IMR-90 (cell line): Measurements from ENCODE around the gene TEC. TPM values are rescaled to one million over a fixed set of nuclear protein-coding genes. Genes with fewer than 3 reads are reported as not detected.

Experiments
- ATAC-seq: fragments of 200-7000 bp; cut with Tn5 transposase; 2 replicates; pipeline ENCODE4 v1.9.1; 2020; ENCODE audit warnings: low read depth, mild to moderate bottlenecking, moderate library complexity
- BruUV-seq: library from RNA; stranded (reverse); fragments of 400-500 nt; replicated peaks from 2 replicates; lab custom pipeline; 2021; lab: Mats Ljungman, UMichigan
- CTCF ChIA-PET: fragments of 300-600 bp; formaldehyde crosslinking; extraction: SDS; loops from one replicate; lab custom pipeline; 2021; ENCODE audit warnings: antibody characterized with exemption; lab: Yijun Ruan, JAX
- POLR2A ChIA-PET: fragments of 300-600 bp; sonication (Branson Sonifier 250); formaldehyde crosslinking; loops from one replicate; lab custom pipeline; 2022; ENCODE audit warnings: antibody characterized with exemption; ENCODE audit not compliant: unreplicated experiment; lab: Charles Lee
- DNase-seq: peaks from one replicate; pipeline ENCODE4 v3.0.0; 2013
- H2AFZ ChIP-seq: replicated peaks from 2 replicates; pipeline ENCODE3; 2013; ENCODE audit warnings: low read length, mild to moderate bottlenecking; ENCODE audit not compliant: poor library complexity
- H2AK5ac ChIP-seq: 2 replicates; pipeline ENCODE4 v1.6.1; 2013; ENCODE audit warnings: low read depth, low read length, inconsistent platforms
- H2AK9ac ChIP-seq: replicated peaks from 2 replicates; pipeline ENCODE3; 2013; ENCODE audit warnings: mild to moderate bottlenecking, low read depth, low read length, moderate library complexity; ENCODE audit not compliant: poor library complexity
- H2BK120ac ChIP-seq: 2 replicates; pipeline ENCODE4 v1.6.1; 2013; ENCODE audit warnings: low read depth, low read length, inconsistent platforms
- H2BK15ac ChIP-seq: 3 replicates; pipeline ENCODE4 v1.6.1; 2013; ENCODE audit warnings: low read depth, low read length, inconsistent platforms
- H2BK20ac ChIP-seq: 2 replicates; pipeline ENCODE4 v1.6.1; 2013; ENCODE audit warnings: low read depth, mild to moderate bottlenecking, inconsistent platforms, low read length, moderate library complexity
- H2BK5ac ChIP-seq: 2 replicates; pipeline ENCODE4 v1.6.1; 2013; ENCODE audit warnings: mild to moderate bottlenecking, low read depth, low read length, inconsistent platforms; ENCODE audit not compliant: poor library complexity, severe bottlenecking
- H3K14ac ChIP-seq: replicated peaks from 2 replicates; pipeline ENCODE4 v1.6.1; 2013; ENCODE audit warnings: low read depth, low read length, inconsistent platforms
- H3K18ac ChIP-seq: 2 replicates; pipeline ENCODE4 v1.6.1; 2013; ENCODE audit warnings: low read depth, low read length, control low read depth
- H3K23ac ChIP-seq: 2 replicates; pipeline ENCODE4 v1.6.1; 2013; ENCODE audit warnings: low read depth, low read length, inconsistent platforms
- H3K27ac ChIP-seq: 2 replicates; pipeline ENCODE4 v1.5.1; 2013; ENCODE audit warnings: mild to moderate bottlenecking, control low read depth, low read length; ENCODE audit not compliant: insufficient read depth
- H3K27me3 ChIP-seq: 2 replicates; pipeline ENCODE4 v1.6.1; 2013; ENCODE audit warnings: low read length; ENCODE audit not compliant: control insufficient read depth, insufficient read depth
- H3K36me3 ChIP-seq: 2 replicates; pipeline ENCODE4 v1.6.1; 2013; ENCODE audit warnings: low read length, mixed read lengths; ENCODE audit not compliant: control insufficient read depth, insufficient read depth
- H3K4ac ChIP-seq: 2 replicates; pipeline ENCODE4 v1.6.1; 2013; ENCODE audit warnings: low read depth, low read length, inconsistent platforms
- H3K4me1 ChIP-seq: 2 replicates; pipeline ENCODE4 v1.6.1; 2013; ENCODE audit warnings: low read length, mixed read lengths; ENCODE audit not compliant: control insufficient read depth, insufficient read depth
- H3K4me2 ChIP-seq: 2 replicates; pipeline ENCODE4 v1.6.1; 2013; ENCODE audit warnings: low read depth, mild to moderate bottlenecking, control low read depth, low read length, moderate library complexity
- H3K4me3 ChIP-seq: 2 replicates; pipeline ENCODE4 v1.5.1; 2013; ENCODE audit warnings: low read depth, mild to moderate bottlenecking, control low read depth, low read length, moderate library complexity; ENCODE audit not compliant: insufficient read depth
- H3K56ac ChIP-seq: 2 replicates; pipeline ENCODE4 v1.6.1; 2013; ENCODE audit warnings: low read length, inconsistent platforms; ENCODE audit not compliant: insufficient read depth; ENCODE audit errors: extremely low read depth
- H3K79me1 ChIP-seq, 2 experiments: 2 replicates each; pipeline ENCODE4 v1.6.1; 2013; ENCODE audit warnings: low read length in 2 of 2, inconsistent platforms in 1 of 2, low read depth in 1 of 2
- H3K9ac ChIP-seq: 2 replicates; pipeline ENCODE4 v1.6.1; 2013; ENCODE audit warnings: low read depth, low read length, control low read depth
- H3K9me1 ChIP-seq: 2 replicates; pipeline ENCODE4 v1.6.1; 2013; ENCODE audit warnings: low read length, inconsistent platforms; ENCODE audit not compliant: insufficient read depth
- H3K9me3 ChIP-seq: 2 replicates; pipeline ENCODE4 v1.6.1; 2013; ENCODE audit warnings: low read length; ENCODE audit not compliant: control insufficient read depth, insufficient read depth
- H4K20me1 ChIP-seq: 2 replicates; pipeline ENCODE4 v1.6.1; 2013; ENCODE audit warnings: low read length, inconsistent platforms; ENCODE audit not compliant: insufficient read depth
- H4K5ac ChIP-seq: 2 replicates; pipeline ENCODE4 v1.6.1; 2013; ENCODE audit warnings: mild to moderate bottlenecking, low read depth, low read length, control low read depth
- H4K8ac ChIP-seq, 2 experiments: 2 replicates each; pipeline ENCODE4 v1.6.1; 2013; ENCODE audit warnings: low read depth in 2 of 2, low read length in 2 of 2, control low read depth in 1 of 2, inconsistent platforms in 1 of 2
- H4K91ac ChIP-seq: 2 replicates; pipeline ENCODE4 v1.6.1; 2013; ENCODE audit warnings: low read depth, low read length, inconsistent platforms; ENCODE audit not compliant: insufficient read depth
- BHLHE40 ChIP-seq: fragments of 150-350 bp; IDR thresholded peaks from 2 replicates; pipeline ENCODE4 v1.6.1; 2016; ENCODE audit warnings: mild to moderate bottlenecking, low read depth, low read length
- CEBPB ChIP-seq: IDR thresholded peaks from 2 replicates; pipeline ENCODE4 v1.6.1; 2012; ENCODE audit warnings: low read depth, low read length, improper control_type of control experiment
- CHD1 ChIP-seq: IDR thresholded peaks from 2 replicates; pipeline ENCODE4 v1.6.1; 2012; ENCODE audit warnings: low read depth, low read length, improper control_type of control experiment
- ELK1 ChIP-seq: fragments of 150-350 bp; IDR thresholded peaks from 2 replicates; pipeline ENCODE4 v1.6.1; 2016; ENCODE audit warnings: low read depth, mild to moderate bottlenecking, low read length, moderate library complexity, borderline replicate concordance
- FOS ChIP-seq: fragments of 150-350 bp; IDR thresholded peaks from 2 replicates; pipeline ENCODE4 v1.6.1; 2016; ENCODE audit warnings: low read depth, low read length
- MAFK ChIP-seq: IDR thresholded peaks from 2 replicates; pipeline ENCODE4 v1.6.1; 2012; ENCODE audit warnings: low read depth, low read length, improper control_type of control experiment
- MAZ ChIP-seq: IDR thresholded peaks from 2 replicates; pipeline ENCODE4 v1.6.1; 2012; ENCODE audit warnings: low read depth, mild to moderate bottlenecking, low read length, improper control_type of control experiment, moderate library complexity, borderline replicate concordance
- MXI1 ChIP-seq: IDR thresholded peaks from 2 replicates; pipeline ENCODE4 v1.6.1; 2012; ENCODE audit warnings: low read depth, mild to moderate bottlenecking, low read length, moderate library complexity, borderline replicate concordance
- NFE2L2 ChIP-seq: fragments of 150-350 bp; IDR thresholded peaks from 2 replicates; pipeline ENCODE4 v1.6.1; 2016; ENCODE audit warnings: low read depth, mild to moderate bottlenecking, low read length
- POLR2A ChIP-seq: IDR thresholded peaks from 2 replicates; pipeline ENCODE4 v1.6.1; 2012; ENCODE audit warnings: mild to moderate bottlenecking, low read depth, low read length
- RAD21 ChIP-seq: IDR thresholded peaks from 2 replicates; pipeline ENCODE4 v1.6.1; 2012; ENCODE audit warnings: low read length, improper control_type of control experiment
- RCOR1 ChIP-seq: IDR thresholded peaks from 2 replicates; pipeline ENCODE4 v1.6.1; 2012; ENCODE audit warnings: mild to moderate bottlenecking, low read length, improper control_type of control experiment; ENCODE audit not compliant: insufficient replicate concordance
- RFX5 ChIP-seq: IDR thresholded peaks from 2 replicates; pipeline ENCODE4 v1.8.0; 2012; ENCODE audit warnings: low read depth, mild to moderate bottlenecking, low read length, moderate library complexity
- SMC3 ChIP-seq: fragments of 150-350 bp; IDR thresholded peaks from 2 replicates; pipeline ENCODE4 v1.6.1; 2016; ENCODE audit warnings: low read depth, mild to moderate bottlenecking, antibody characterized with exemption, low read length, moderate library complexity
- USF2 ChIP-seq: fragments of 150-350 bp; IDR thresholded peaks from 2 replicates; pipeline ENCODE4 v1.6.1; 2017; ENCODE audit warnings: mild to moderate bottlenecking, antibody characterized with exemption, low read length, low read depth
- dilution Hi-C: fragments of 300-500 bp; cut with HindIII; formaldehyde crosslinking; loops from one replicate; pipeline ENCODE4 v1.14.3; 2018; ENCODE audit warnings: low sequenced_read_pairs; ENCODE audit not compliant: unreplicated experiment
- in situ Hi-C: fragments of 300-500 bp; cut with MboI; formaldehyde crosslinking; loops from 3 replicates; pipeline ENCODE4 v1.14.3; 2019; ENCODE audit warnings: low sequenced_read_pairs, inconsistent platforms, mixed read lengths
- intact Hi-C: fragments of 100-400 bp; cut with micrococcal nuclease; formaldehyde crosslinking; loops from 2 replicates; pipeline ENCODE4 v1.10.0; 2022
- polyA plus RNA-seq, 3 experiments: library from polyadenylated mRNA; depleted of rRNA; stranded (reverse); fragments of >200 nt; gene quantifications; 2 replicates each; pipeline ENCODE4 v1.2.3, GENCODE V29; 2012; ENCODE audit warnings: low replicate concordance in 1 of 3
- total RNA-seq: library from RNA; depleted of rRNA; stranded (reverse); fragments of >200 nt; gene quantifications from 2 replicates; pipeline ENCODE4 v1.2.3, GENCODE V29; 2012
- TF ChIP-seq, protein P1 (sequence below): conservative IDR thresholded peaks from 2 replicates; pipeline ENCODE4 v1.5.1; 2012; ENCODE audit warnings: mild to moderate bottlenecking, low read depth, low read length, improper control_type of control experiment

The TEC gene
- total and polyA plus RNA-seq, 2 of the 4 experiments (the other 2 are of a cell fraction): 0.39 to 0.54 TPM

DNA sequence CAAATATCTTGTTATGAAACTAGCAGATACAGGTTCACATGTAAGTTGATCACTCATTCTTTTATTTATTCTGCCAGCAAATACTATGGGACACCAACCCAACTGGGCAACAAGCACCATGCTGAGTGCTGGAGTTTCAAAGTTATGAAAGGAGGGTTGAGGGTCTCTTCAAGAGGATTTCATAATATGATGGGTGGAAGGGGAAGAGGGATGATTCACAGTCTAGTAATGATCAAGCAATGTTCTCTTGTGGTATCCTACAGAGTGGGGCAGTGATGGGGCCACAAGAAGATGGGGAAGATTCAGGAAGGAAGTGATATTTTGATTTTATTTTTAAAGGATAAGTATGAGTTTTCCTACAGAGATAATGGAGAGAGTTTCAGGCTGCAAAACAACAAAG lies 89.4 kb downstream of the TEC start:
- Histone ChIP-seq H4K91ac (no peak overlapping the region), H2AK5ac (no peak overlapping the region), H3K4me3 (no peak overlapping the region), H3K9me3 (peaks cover 2% of the 10 kb centered on the region; the same call in 1 of the 2 replicates), H3K23ac (no peak overlapping the region), H4K20me1 (no peaks in the 10 kb centered on the region), H3K14ac (no peak overlapping the region), H3K56ac (no peak overlapping the region), H3K27me3 (no peaks in the 10 kb centered on the region), H3K4ac (no peak overlapping the region), H2AK9ac (no peak overlapping the region), H3K79me1 (no peaks in the 10 kb centered on the region), H3K27ac (no peak overlapping the region), H3K18ac (no peak overlapping the region), H3K4me2 (no peak overlapping the region), H3K36me3 (no peaks in the 10 kb centered on the region), H4K8ac (no peak overlapping the region), H2BK20ac (no peak overlapping the region), H3K9ac (no peak overlapping the region), H3K9me1 (0 out of 2 replicates have a peak, but pooled peaks cover 2% of the 10 kb centered on the region), H2AFZ (no peak overlapping the region), H3K4me1 (no peaks in the 10 kb centered on the region), H2BK15ac (no peak overlapping the region), H2BK120ac (no peak overlapping the region), H2BK5ac (no peak overlapping the region), H4K5ac (no peak overlapping the region)
- peak; percentile 4 for DNase-seq
- intact Hi-C loops: loop anchor here (5.0 kb wide), 1 partner anchor 742 kb away; no protein-coding TSS in a partner anchor
- no TSS peak for BruUV-seq
- no peak for TF ChIP-seq MAZ
- no peak for TF ChIP-seq MXI1
- no peak for TF ChIP-seq SMC3
- TF ChIP-seq MAFK: no peak
- TF ChIP-seq, protein P1, sequence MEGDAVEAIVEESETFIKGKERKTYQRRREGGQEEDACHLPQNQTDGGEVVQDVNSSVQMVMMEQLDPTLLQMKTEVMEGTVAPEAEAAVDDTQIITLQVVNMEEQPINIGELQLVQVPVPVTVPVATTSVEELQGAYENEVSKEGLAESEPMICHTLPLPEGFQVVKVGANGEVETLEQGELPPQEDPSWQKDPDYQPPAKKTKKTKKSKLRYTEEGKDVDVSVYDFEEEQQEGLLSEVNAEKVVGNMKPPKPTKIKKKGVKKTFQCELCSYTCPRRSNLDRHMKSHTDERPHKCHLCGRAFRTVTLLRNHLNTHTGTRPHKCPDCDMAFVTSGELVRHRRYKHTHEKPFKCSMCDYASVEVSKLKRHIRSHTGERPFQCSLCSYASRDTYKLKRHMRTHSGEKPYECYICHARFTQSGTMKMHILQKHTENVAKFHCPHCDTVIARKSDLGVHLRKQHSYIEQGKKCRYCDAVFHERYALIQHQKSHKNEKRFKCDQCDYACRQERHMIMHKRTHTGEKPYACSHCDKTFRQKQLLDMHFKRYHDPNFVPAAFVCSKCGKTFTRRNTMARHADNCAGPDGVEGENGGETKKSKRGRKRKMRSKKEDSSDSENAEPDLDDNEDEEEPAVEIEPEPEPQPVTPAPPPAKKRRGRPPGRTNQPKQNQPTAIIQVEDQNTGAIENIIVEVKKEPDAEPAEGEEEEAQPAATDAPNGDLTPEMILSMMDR: no peak
- TF ChIP-seq USF2: no peak
- no peak for TF ChIP-seq ELK1
- TF ChIP-seq RAD21: no peak
- no peak for TF ChIP-seq NFE2L2
- TF ChIP-seq RCOR1: no peak
- no peak for TF ChIP-seq FOS
- TF ChIP-seq POLR2A: no peak
- no peak for TF ChIP-seq RFX5
- TF ChIP-seq CEBPB: no peak
- TF ChIP-seq BHLHE40: no peak
- TF ChIP-seq CHD1: no peak
- in situ Hi-C loops: no loop called here
- ATAC-seq: no peak
- dilution Hi-C loops: no loop called here
- ChIA-PET CTCF (no interaction called here), POLR2A (no interaction called here)
